VCaP (cell line): ENCODE measurements around the gene S100PBP.

Source experiments
- H3K27ac ChIP-seq: fragments of 450-650 bp; 2 replicates; pipeline ENCODE4 v1.5.1; 2017
- TF ChIP-seq, protein P1 (sequence below): fragments of 450-650 bp; conservative IDR thresholded peaks from 2 replicates; pipeline ENCODE4 v1.5.1; 2017; ENCODE audit warnings: mild to moderate bottlenecking, moderate library complexity

Gene S100PBP

DNA sequence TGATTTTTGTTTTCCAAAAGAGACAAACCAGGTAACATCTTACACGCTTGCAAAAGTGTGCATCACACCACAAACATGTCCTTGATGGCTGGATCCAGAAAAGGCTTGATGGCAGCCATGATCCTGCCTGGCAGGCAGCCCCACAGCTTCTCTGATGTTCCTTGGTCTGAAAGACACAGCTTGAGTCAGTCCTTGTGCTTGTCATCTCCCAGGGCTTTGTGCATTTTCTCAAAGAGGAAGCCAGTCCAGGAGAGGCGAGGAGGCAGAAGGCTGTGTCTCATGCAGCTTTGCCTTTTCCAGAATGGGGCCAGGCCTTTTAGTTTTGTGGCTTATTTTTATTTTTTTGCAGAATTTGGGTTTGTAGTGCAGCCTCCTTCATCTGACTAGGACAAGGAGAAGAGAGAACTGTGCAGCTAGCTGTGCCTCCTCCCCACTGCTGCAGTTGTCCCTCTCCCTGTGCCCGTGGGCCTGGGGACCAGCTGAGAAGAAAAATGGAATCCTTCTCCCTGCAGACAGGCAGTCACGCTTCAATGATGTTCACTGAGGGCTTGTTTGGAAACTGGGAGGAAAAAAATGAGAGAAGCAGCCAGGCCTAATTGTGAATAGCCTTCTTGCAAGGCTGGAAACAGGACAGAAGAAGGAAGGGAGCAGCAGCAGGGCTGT lies 45.9 kb downstream of the S100PBP start:
- TF ChIP-seq, protein P1, sequence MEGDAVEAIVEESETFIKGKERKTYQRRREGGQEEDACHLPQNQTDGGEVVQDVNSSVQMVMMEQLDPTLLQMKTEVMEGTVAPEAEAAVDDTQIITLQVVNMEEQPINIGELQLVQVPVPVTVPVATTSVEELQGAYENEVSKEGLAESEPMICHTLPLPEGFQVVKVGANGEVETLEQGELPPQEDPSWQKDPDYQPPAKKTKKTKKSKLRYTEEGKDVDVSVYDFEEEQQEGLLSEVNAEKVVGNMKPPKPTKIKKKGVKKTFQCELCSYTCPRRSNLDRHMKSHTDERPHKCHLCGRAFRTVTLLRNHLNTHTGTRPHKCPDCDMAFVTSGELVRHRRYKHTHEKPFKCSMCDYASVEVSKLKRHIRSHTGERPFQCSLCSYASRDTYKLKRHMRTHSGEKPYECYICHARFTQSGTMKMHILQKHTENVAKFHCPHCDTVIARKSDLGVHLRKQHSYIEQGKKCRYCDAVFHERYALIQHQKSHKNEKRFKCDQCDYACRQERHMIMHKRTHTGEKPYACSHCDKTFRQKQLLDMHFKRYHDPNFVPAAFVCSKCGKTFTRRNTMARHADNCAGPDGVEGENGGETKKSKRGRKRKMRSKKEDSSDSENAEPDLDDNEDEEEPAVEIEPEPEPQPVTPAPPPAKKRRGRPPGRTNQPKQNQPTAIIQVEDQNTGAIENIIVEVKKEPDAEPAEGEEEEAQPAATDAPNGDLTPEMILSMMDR = no peak
- no peak overlapping the region for H3K27ac ChIP-seq

DNA sequence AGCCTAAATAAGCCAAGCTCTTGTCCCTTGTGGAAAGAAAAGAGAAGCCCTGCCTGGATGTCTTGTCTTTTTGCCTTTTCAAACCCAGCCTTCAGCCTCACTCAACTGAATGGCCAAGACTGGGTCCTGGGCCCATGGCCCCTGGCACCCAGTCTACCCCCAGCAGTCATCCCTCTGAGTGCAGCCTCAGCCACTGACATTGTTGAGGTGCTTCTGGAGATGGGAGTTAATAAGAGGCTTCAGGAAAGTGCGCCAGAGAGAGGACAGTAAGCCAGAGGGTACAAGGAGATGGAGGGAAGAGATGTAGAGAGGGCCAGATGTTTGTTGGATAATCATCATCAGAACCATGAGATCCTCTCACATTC lies 46.4 kb downstream of the S100PBP start:
- H3K27ac ChIP-seq = no peak overlapping the region
- TF ChIP-seq, protein P1 = no peak

DNA sequence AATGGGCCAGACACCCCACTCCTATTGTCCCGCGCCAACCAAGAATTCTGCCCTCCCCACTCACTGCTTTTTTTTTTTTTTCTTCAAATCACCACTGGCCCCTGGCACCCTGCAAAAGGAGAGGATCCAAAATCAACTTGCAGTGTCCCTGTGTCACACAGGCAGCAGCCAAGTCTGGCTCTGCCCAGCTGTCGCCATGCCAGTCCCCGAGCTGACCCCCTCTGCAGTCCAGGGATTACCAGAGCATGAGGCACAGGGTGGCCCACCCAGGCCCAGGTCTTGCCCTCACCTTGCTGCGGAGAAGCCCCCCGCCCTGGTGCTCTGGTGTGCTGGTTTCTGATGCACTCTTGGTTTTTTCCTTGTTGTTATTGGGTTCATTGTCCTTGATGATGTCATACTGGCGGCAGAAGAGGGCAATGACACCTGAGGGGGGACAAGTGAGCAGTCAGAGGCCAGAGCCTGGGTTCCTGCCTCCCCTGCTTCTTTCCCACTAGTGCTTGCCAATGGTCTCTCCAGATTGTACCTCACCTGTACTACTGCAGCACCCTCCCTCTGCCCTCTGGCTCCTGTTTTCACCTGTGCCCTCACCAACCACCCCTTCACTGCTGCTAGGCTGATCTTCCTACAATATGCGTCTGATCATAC lies 47.0 kb downstream of the S100PBP start:
- H3K27ac ChIP-seq = no peak overlapping the region
- TF ChIP-seq, protein P1 = no peak

DNA sequence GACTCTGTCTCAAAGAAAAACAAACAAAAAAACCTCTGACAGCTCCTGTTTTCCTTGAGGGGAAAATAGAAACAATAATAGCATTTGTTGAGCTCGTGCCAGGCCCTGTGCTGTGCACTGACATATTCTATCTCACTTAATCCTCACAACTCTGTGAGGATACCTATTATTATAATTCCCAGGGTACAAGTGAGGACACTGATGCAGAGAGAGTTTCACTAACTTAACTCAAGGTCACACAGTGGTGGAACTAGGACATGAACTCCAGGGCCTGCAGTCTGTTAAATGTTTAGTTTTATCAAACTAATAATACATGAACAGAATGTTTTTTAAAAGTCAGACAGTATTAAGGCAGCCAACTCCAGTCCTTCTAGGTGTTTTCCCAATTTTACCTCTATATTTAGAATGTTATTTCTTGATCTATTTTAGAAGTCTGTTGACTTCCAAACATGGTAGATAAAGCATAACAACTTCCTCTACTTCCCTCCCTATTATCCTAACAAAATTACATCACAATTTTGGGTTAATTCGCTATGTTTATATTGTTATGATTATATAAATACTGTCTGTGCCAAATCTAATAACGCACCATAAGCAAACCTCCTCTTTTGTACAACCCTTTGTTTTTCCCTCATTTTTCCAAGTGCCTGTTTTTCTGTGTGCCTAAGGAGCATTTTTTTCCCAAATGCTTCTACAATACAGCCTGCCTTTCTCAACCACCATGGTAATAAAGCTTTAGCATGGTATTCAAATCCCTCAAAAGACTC lies 48.4 kb downstream of the S100PBP start:
- no peak overlapping the region for H3K27ac ChIP-seq
- TF ChIP-seq, protein P1 = no peak

DNA sequence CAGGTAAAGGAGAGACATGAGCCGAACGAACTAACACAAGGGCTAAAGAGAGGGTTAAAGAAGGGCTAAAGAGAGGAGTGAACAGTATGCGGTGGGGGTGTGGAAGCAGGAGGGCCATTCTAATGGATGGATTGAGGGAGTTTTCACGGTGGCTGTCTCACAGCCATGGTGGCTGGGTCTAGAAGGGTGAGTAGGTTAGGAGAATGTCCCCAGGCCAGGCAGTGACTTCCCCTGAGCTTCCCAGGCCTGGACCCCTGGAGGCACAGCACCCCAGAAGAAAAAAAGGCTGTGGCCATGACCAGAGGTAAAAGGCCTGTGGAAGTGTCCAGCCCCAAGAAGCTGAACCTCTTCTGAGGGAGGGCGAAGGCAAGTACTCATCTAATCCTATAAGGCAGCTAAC lies 49.7 kb downstream of the S100PBP start:
- TF ChIP-seq, protein P1 = no peak
- H3K27ac ChIP-seq = no peak overlapping the region

DNA sequence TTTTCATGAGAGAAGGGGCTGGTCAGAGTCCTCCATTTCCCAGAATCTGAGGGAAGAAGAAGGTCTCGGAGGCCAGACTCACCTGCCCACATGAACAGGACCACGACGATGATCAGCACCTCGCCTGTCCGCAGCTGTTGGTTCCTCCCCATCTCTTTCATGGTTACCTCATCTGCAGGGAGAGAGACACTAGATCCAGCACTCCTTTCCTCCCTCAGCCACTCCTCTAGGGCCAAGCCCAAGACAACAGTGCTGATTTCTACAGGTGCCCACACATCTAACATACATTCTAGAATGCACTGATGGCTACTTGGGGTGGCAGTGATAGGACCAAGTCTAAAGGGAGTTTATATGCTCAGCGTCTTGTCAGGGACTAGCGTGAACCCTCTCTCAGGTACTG lies 50.2 kb downstream of the S100PBP start:
- H3K27ac ChIP-seq = no peak overlapping the region
- TF ChIP-seq, protein P1 = no peak

DNA sequence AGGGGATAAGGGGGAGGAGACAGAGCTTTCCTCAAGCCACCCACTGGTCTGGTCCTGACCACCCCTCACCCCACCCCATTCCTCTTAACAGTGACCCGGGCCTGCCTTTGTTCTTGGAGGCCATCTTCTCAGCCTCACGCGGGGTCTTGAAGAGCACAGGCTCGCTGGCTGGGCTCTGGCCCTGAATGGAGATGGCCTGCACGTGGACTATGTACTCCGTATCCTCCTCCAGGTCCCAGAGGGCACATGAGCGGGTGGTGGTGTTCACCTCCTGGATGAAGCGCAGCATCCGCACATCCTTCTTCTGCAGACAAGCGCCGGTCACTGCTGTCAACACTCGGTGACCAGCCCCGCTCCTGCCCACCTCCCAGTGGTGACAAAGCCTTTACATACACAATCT lies 50.6 kb downstream of the S100PBP start:
- no peak overlapping the region for H3K27ac ChIP-seq
- TF ChIP-seq, protein P1 = no peak
